ENCODE results near the gene MRPS22. TPM values are rescaled to one million over a fixed set of nuclear protein-coding genes. Genes with fewer than 3 reads are reported as not detected.

Gene MRPS22
- total RNA-seq, 2 donors from 2014 or later: 30.3 to 34.6 TPM

DNA sequence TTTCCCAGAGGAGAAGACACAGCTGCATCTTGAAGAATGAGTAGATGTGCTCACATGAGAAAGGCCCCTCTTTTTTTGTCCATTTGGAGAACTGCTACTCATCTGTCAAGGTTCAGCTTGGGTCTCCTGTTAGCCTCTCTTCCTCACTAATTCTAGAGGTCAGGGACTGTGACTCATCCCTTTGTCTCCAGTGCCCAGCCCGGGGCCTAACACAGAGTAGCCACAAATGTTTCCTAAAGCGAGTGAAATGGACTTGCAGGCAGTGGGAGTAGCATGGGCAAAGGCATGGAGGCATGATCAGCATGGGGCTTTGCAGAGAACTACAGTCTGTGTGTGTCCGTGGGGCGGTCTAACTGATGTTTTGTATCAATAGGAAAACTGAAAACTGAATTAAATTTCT lies 33.9 kb upstream of the MRPS22 start:
- peak; percentile 19 for DNase-seq (ENCODE audit: low spot score)
- intact Hi-C loops (cut with DNase I): no loop called here

GRCh38 chr3:139310474-139310933 lies 33.3 kb upstream of the MRPS22 start:
- intact Hi-C loops (cut with DNase I): no loop called here
- peak; percentile 71 for DNase-seq (ENCODE audit: low spot score)

GRCh38 chr3:139311557-139311956 lies 32.3 kb upstream of the MRPS22 start:
- intact Hi-C loops (cut with DNase I): no loop called here
- DNase-seq (ENCODE audit: low spot score): no peak

DNA sequence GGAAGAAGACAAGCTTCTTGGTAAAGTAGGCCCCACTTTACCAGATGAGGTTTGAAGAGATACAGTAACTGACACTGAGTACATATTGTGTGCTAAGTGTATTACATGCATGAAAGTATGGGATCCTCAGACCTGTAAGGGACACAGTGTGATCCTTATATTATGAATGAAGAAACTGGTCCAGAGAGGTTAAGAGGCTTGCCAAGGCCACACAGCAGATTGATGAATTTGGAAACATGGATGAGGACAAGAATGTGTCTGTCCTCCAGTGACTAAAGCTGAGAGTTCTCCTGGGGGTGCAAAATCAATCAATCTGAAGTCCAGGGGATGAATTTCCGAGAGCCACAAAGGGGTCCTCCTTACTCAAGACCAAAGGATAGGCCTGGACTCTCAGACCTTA lies 31.4 kb upstream of the MRPS22 start:
- DNase-seq (ENCODE audit: low spot score): peak; percentile 13
- intact Hi-C loops (cut with DNase I): no loop called here

- intact Hi-C loops (cut with DNase I): no loop called here
- peak; percentile 14 for DNase-seq (ENCODE audit: low spot score)
Observed at GRCh38 chr3:139312959-139313358, 30.9 kb upstream of the MRPS22 start.

DNA sequence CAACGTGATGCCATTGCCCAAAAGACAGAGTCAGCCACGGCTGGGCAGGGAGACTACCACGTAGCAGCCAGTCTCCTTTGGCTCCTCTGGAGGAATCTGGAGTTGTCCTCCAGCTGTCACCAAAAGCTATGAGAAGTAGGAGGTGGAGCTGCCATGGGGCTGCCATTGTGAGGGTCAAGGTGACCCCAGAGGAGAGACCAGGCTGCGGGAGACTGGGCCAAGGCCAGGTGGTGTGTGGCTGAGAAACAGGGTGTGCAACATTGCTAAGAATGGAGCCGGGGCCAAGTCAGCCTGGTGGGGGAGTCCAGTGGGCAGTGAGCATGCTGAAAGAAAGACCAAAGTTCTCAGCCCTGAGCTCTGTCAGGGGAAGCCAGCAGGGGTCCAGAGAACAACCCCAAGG lies 29.9 kb upstream of the MRPS22 start:
- intact Hi-C loops (cut with DNase I): no loop called here
- peak; percentile 61 for DNase-seq (ENCODE audit: low spot score)

GRCh38 chr3:139317215-139317614 lies 26.6 kb upstream of the MRPS22 start:
- peak; percentile 19 for DNase-seq (ENCODE audit: low spot score)
- intact Hi-C loops (cut with DNase I): no loop called here

DNA sequence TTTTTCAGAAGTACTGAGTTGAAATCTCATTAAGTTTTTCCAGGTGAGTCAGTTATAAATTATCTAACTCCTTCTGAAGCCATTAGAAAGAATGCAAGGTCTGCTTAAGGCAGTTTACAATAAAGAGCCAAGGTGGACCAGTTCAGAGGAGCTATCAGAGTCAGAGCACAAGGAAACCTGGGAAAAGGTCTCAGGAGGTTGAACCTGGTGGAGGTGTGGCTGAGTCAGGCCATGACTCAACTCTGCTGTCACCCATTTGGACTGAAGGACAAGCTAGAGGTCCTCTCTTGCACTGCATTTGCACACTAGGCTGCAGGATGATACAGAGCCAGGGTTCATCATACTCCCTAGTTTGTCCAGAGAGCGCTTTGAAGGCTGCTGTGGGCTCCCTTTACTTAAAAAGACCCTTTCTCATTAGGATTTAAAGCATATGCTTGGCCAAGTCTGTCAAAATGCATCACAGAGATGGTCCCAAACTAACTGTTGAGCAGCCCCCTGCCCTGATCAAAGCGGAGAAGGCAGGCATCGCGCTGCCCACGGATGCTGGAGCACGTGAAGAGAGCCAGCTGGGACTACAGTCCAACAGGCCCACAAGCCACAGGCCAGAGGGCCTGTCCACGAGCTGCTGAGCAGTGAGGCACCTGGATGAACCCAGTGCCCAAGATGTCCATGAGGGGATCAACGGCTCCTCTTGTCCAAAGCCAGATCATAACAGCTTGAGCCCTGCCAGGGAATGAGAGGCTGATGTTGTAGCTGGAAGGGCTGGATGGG lies 26.0 kb upstream of the MRPS22 start:
- intact Hi-C loops (cut with DNase I): no loop called here
- peak; percentile 64 for DNase-seq (ENCODE audit: low spot score)

- peak; percentile 47 for DNase-seq (ENCODE audit: low spot score)
- intact Hi-C loops (cut with DNase I): no loop called here
Observed at GRCh38 chr3:139318431-139318816, 25.4 kb upstream of the MRPS22 start.

GRCh38 chr3:139318826-139319225 lies 25.0 kb upstream of the MRPS22 start:
- intact Hi-C loops (cut with DNase I): no loop called here
- DNase-seq (ENCODE audit: low spot score): peak; percentile 56

- DNase-seq (ENCODE audit: low spot score): peak; percentile 53
- intact Hi-C loops (cut with DNase I): loop anchor here in 1 of 2 donors (10.0 kb wide), 1 partner anchor 385 kb away; no protein-coding TSS in a partner anchor
Observed at GRCh38 chr3:139319428-139320402, 24.1 kb upstream of the MRPS22 start.

- DNase-seq (ENCODE audit: low spot score): peak; percentile 59
- intact Hi-C loops (cut with DNase I): loop anchor here in 1 of 2 donors (10.0 kb wide), 1 partner anchor 386 kb away; no protein-coding TSS in a partner anchor
Observed at GRCh38 chr3:139320551-139321309, 23.1 kb upstream of the MRPS22 start.

DNA sequence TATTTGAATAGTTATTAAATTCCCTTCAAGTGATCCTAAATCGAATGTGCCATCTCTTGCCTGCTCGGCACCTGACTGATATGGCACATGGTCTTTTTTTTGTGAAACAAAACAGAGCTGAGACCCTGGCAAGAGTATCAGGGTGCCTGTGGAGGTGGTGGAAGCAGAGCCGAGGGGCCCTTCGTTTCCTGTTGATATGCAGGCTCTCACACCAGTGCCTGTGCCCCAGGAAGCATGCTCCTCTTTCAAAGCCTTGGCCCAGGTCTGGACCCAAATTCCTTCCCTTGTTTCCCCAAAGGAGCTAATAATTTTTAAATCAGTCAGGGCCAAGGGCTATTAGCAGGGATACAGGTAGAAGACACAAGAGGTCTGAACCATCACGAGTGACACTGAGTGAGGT lies 21.5 kb upstream of the MRPS22 start:
- intact Hi-C loops (cut with DNase I): loop anchor here in 1 of 2 donors (10.0 kb wide), 1 partner anchor 388 kb away; no protein-coding TSS in a partner anchor
- peak; percentile 34 for DNase-seq (ENCODE audit: low spot score)

GRCh38 chr3:139323146-139323545 lies 20.7 kb upstream of the MRPS22 start:
- peak; percentile 53 for DNase-seq (ENCODE audit: low spot score)
- intact Hi-C loops (cut with DNase I): loop anchor here in 1 of 2 donors (10.0 kb wide), 1 partner anchor 388 kb away; no protein-coding TSS in a partner anchor

DNA sequence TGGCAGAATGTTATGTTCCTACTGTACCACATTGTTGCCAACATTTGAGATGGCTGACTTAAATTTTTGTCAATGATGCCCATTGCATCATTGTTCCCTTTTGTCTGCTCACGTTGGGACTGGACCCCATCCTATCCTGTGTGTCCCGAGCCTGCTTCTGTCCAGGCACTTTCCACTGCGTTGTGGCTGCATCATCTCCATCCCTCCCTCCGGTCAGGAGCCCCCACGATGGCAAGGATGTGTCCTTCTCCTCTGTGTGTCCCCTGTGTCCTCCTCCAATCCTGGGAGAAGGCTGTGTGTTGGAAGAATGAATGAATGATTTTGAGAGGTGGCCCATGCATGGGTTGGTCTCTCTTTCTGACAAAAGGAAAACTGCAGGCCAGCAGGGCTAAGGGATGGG lies 19.4 kb upstream of the MRPS22 start:
- DNase-seq (ENCODE audit: low spot score): peak; percentile 50
- intact Hi-C loops (cut with DNase I): loop anchor here in 1 of 2 donors (10.0 kb wide), 1 partner anchor 390 kb away; no protein-coding TSS in a partner anchor

- intact Hi-C loops (cut with DNase I): loop anchor here in 1 of 2 donors (10.0 kb wide), 1 partner anchor 391 kb away; no protein-coding TSS in a partner anchor
- peak; percentile 64 for DNase-seq (ENCODE audit: low spot score)
Observed at GRCh38 chr3:139325551-139325950, 18.3 kb upstream of the MRPS22 start.

- intact Hi-C loops (cut with DNase I): loop anchor here in 1 of 2 donors (10.0 kb wide), 1 partner anchor 391 kb away; no protein-coding TSS in a partner anchor
- DNase-seq (ENCODE audit: low spot score): no peak
Observed at GRCh38 chr3:139326131-139326530, 17.7 kb upstream of the MRPS22 start.

DNA sequence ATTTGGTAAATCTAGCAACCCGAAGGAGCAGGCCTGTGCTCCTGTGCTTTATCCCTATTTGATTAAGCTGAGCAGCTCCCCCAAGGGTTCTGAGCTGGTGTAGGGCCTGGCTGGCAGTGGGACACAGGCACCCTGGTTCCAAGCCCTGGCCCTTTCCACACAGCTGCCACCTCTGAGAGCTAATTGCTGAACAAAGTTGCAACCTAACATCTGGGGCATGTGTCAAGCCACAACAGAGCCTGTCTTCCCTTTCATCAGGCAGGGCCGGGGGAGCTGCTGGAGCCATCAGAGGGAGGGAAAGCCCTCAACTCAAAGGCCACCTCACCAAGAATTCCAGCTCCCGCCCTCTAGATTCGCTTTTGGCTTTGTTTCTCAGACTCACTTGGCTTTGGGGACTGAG lies 17.1 kb upstream of the MRPS22 start:
- intact Hi-C loops (cut with DNase I): loop anchor here in 1 of 2 donors (10.0 kb wide), 1 partner anchor 392 kb away; no protein-coding TSS in a partner anchor
- DNase-seq (ENCODE audit: low spot score): no peak

- intact Hi-C loops (cut with DNase I): loop anchor here in 1 of 2 donors (10.0 kb wide), 1 partner anchor 392 kb away; no protein-coding TSS in a partner anchor
- DNase-seq (ENCODE audit: low spot score): no peak
Observed at GRCh38 chr3:139327231-139327630, 16.6 kb upstream of the MRPS22 start.

Measured in posterior vena cava (tissue), 2 donors.